Upper lobe of right lung (tissue), 1 donor: ENCODE data around the gene SMOC1. TPM values are rescaled to one million over a fixed set of nuclear protein-coding genes. Genes with fewer than 3 reads are reported as not detected.

Experiments used
- ATAC-seq: fragments of 200-7000 bp; cut with Tn5 transposase; one replicate; pipeline ENCODE4 v1.9.1; 2020; ENCODE audit warnings: mild to moderate bottlenecking, moderate library complexity
- DNase-seq: peaks from one replicate; pipeline ENCODE4 v3.0.0-alpha.2; 2020
- H3K27ac ChIP-seq: fragments of 200-600 bp; one replicate; pipeline ENCODE4 v1.8.0; 2022
- H3K27me3 ChIP-seq: fragments of 200-600 bp; one replicate; pipeline ENCODE4 v1.8.0; 2022; ENCODE audit warnings: mild to moderate bottlenecking
- H3K36me3 ChIP-seq: fragments of 200-600 bp; one replicate; pipeline ENCODE4 v1.8.0; 2022
- H3K4me1 ChIP-seq: fragments of 200-600 bp; one replicate; pipeline ENCODE4 v1.8.0; 2022
- H3K4me3 ChIP-seq: fragments of 200-600 bp; one replicate; pipeline ENCODE4 v1.8.0; 2022; ENCODE audit warnings: mild to moderate bottlenecking
- H3K9me3 ChIP-seq: fragments of 200-600 bp; one replicate; pipeline ENCODE4 v1.8.0; 2022
- CTCF ChIP-seq: fragments of 200-600 bp; IDR thresholded peaks from one replicate; pipeline ENCODE4 v1.8.0; 2022; ENCODE audit warnings: antibody characterized with exemption
- intact Hi-C: fragments of 100-400 bp; cut with DNase I; formaldehyde crosslinking; loops from one replicate; pipeline ENCODE4 v1.11.0; 2022
- total RNA-seq: library from RNA; stranded (reverse); fragmentation: NEBNext Ultra II Directional; extraction: Animal tissue kit (Norgen Biotek cat#: 25700); gene quantifications from one replicate; pipeline ENCODE4 v1.2.1, GENCODE V29; 2021
- donor health status: DM: no; HTN: yes; CAD: no; lungs with severe emphysema.

Gene SMOC1
- total RNA-seq, 1 donor from 2014 or later, result 1.1 TPM

- peaks cover 12% of the 10 kb centered on the region for H3K27me3 ChIP-seq
- H3K4me3 ChIP-seq, result no peak overlapping the region
- intact Hi-C loops, result no loop called here
- H3K4me1 ChIP-seq, result no peaks in the 10 kb centered on the region
- ATAC-seq (no peak), DNase-seq (no peak)
- H3K9me3 ChIP-seq, result no peaks in the 10 kb centered on the region
- no peaks in the 10 kb centered on the region for H3K36me3 ChIP-seq
- no peak overlapping the region for H3K27ac ChIP-seq
- no peak for TF ChIP-seq CTCF
Measured at GRCh38 chr14:69979882-69980281, 100.7 kb downstream of the SMOC1 start.

- DNase-seq, result no peak
- Histone ChIP-seq H3K9me3 (no peaks in the 10 kb centered on the region), H3K4me3 (no peak overlapping the region), H3K27ac (no peak overlapping the region), H3K36me3 (no peaks in the 10 kb centered on the region), H3K27me3 (peaks cover 12% of the 10 kb centered on the region), H3K4me1 (no peaks in the 10 kb centered on the region)
- intact Hi-C loops, result no loop called here
- no peak for TF ChIP-seq CTCF
- ATAC-seq, result no peak
Measured at GRCh38 chr14:69980457-69981425, 101.5 kb downstream of the SMOC1 start.

- peaks cover 12% of the 10 kb centered on the region for H3K27me3 ChIP-seq
- H3K4me1 ChIP-seq, result no peaks in the 10 kb centered on the region
- H3K36me3 ChIP-seq, result no peaks in the 10 kb centered on the region
- H3K4me3 ChIP-seq, result no peak overlapping the region
- intact Hi-C loops, result no loop called here
- H3K9me3 ChIP-seq, result no peaks in the 10 kb centered on the region
- H3K27ac ChIP-seq, result no peak overlapping the region
- no peak for TF ChIP-seq CTCF
- DNase-seq, result no peak
- ATAC-seq, result no peak
Measured at GRCh38 chr14:69982220-69982839, 103.1 kb downstream of the SMOC1 start.

GRCh38 chr14:69982886-69983285, 103.7 kb downstream of the SMOC1 start:
- H3K9me3 ChIP-seq, result no peaks in the 10 kb centered on the region
- H3K27ac ChIP-seq, result no peak overlapping the region
- DNase-seq (no peak), ATAC-seq (no peak)
- peaks cover 12% of the 10 kb centered on the region for H3K27me3 ChIP-seq
- no peaks in the 10 kb centered on the region for H3K4me1 ChIP-seq
- no peaks in the 10 kb centered on the region for H3K36me3 ChIP-seq
- intact Hi-C loops, result no loop called here
- TF ChIP-seq CTCF, result no peak
- no peak overlapping the region for H3K4me3 ChIP-seq

- peaks cover 12% of the 10 kb centered on the region for H3K27me3 ChIP-seq
- ATAC-seq, result no peak
- H3K36me3 ChIP-seq, result no peaks in the 10 kb centered on the region
Measured at GRCh38 chr14:69983317-69983716, 104.1 kb downstream of the SMOC1 start.

More at GRCh38 chr14:69983317-69983716, 104.1 kb downstream of the SMOC1 start:
- DNase-seq, result no peak
- intact Hi-C loops, result no loop called here
- H3K9me3 ChIP-seq, result no peaks in the 10 kb centered on the region
- H3K4me3 ChIP-seq, result no peak overlapping the region
- TF ChIP-seq CTCF, result no peak
- H3K27ac ChIP-seq, result no peak overlapping the region
- no peaks in the 10 kb centered on the region for H3K4me1 ChIP-seq
